ENCODE data around the gene SLC26A8.
A peak's percentile ranks its signal among the peaks of the same experiment; 100 is the strongest.
"Not testable (repeated sequence)": the region's sequence is repeated elsewhere in the genome, so short reads cannot be mapped to it uniquely, and the experiment has no call there.

Gene SLC26A8

DNA sequence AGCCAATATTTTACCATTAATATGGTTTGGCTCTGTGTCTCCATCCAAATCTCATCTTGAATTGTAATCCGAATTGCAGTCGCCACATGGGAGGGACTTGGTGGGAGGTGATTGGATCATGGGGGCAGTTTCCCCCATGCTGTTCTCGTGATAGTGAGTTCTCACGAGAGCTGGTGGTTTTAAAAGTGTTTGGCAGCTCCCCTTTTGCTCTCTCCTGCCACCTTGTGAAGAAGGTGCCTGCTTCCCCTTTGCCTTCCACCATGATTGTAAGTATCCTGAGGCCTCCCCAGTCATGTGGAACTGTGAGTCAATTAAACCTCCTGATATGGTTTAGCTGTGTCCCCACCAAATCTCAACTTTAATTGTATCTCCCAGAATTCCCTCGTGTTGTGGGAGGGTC lies 85.2 kb downstream of the SLC26A8 start:
- not testable (repeated sequence) for DNase-seq (ENCODE audit: low spot score); H3K27me3 Mint-ChIP-seq (ENCODE audit: low read depth); H3K27ac Mint-ChIP-seq; H3K36me3 Mint-ChIP-seq (ENCODE audit: low read depth); H3K9me3 Mint-ChIP-seq; H3K4me1 Mint-ChIP-seq (ENCODE audit: low read depth); H3K4me3 Mint-ChIP-seq

DNA sequence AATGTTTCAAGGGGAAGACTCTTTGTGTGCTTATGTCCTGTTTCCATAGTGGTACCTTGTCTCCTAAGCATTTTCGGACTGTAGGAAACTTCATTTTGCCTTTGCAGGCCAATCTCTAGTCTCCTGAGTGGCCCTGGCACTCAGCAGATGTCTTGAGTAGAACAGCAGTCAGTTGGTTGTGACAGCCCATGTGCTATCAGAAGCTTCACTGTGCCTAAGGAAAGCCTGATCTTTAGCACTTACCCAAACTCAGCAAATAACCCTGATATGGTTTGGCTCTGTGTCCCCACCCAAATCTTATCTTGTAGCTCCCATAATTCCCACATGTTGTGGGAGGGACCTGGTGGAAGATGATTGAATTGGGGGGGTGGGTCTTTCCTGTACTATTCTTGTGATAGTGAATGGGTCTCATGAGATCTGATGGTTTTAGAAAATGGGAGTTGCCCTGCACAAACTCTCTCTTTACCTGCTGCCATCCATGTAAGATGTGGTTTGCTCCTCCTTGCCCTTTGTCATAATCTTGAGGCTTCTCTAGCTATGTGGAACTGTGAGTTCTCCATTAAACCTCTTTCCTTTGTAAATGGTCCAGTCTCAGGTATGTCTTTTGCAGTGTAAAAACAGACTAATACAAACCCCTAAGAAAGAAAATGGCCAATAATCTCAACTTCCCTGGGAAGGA lies 87.6 kb downstream of the SLC26A8 start:
- Mint-ChIP-seq H3K9me3 (peaks cover 3% of the 10 kb centered on the region), H3K36me3 (ENCODE audit: low read depth) (no peaks in the 10 kb centered on the region), H3K27me3 (ENCODE audit: low read depth) (peaks cover 5% of the 10 kb centered on the region), H3K4me1 (ENCODE audit: low read depth) (no peaks in the 10 kb centered on the region), H3K4me3 (no peak overlapping the region), H3K27ac (no peak overlapping the region)
- DNase-seq (ENCODE audit: low spot score): no peak

DNA sequence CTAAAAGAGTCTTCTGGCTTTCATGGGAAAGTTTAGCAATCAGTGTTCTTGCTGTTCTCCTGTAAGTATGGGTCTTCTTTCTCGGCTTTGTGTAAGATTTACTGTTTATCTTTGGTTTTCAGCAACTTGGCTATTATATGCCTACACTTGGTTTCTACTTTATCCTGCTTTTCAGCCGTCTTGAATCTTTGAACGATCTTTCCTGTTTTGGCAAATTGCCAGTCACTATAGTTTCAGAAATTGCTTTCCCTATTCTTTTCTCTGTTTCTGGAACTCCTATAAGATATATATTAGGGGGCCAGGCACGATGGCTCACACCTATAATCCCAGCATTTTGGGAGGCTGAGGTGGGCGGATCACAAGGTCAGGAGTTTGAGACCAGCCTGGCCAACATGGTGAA lies 89.0 kb downstream of the SLC26A8 start:
- Mint-ChIP-seq H3K4me1 (ENCODE audit: low read depth) (no peaks in the 10 kb centered on the region), H3K36me3 (ENCODE audit: low read depth) (no peaks in the 10 kb centered on the region), H3K27me3 (ENCODE audit: low read depth) (peaks cover 5% of the 10 kb centered on the region)

DNA sequence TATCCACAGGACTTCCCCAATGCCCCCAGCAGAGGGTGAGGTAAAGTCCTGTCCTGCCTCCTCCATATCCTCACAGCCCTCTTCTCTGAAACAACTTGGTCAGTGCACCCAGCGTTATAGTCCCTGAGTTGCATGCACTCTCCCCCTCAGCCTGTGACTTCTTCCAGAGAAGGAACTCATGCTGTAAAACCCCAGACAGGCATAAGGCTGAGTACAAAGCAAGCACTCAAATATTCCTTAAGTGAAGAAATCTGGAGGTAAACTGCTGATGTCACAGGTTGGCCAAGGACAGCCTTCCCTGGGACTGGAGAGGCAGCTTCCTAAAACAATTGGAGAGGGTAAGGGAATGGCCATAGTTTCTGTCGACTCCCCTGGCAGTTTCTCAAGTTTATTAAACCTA lies 90.6 kb downstream of the SLC26A8 start:
- Mint-ChIP-seq H3K4me1 (ENCODE audit: low read depth) (no peaks in the 10 kb centered on the region), H3K36me3 (ENCODE audit: low read depth) (no peaks in the 10 kb centered on the region), H3K27me3 (ENCODE audit: low read depth) (peaks cover 5% of the 10 kb centered on the region), H3K9me3 (peaks cover 3% of the 10 kb centered on the region), H3K4me3 (no peak overlapping the region), H3K27ac (no peak overlapping the region)
- no peak for DNase-seq (ENCODE audit: low spot score)

More for the DNA sequence above, 89.0 kb downstream of the SLC26A8 start:
- Mint-ChIP-seq H3K27ac (no peak overlapping the region), H3K4me3 (no peak overlapping the region), H3K9me3 (peaks cover 3% of the 10 kb centered on the region)
- no peak for DNase-seq (ENCODE audit: low spot score)

DNA sequence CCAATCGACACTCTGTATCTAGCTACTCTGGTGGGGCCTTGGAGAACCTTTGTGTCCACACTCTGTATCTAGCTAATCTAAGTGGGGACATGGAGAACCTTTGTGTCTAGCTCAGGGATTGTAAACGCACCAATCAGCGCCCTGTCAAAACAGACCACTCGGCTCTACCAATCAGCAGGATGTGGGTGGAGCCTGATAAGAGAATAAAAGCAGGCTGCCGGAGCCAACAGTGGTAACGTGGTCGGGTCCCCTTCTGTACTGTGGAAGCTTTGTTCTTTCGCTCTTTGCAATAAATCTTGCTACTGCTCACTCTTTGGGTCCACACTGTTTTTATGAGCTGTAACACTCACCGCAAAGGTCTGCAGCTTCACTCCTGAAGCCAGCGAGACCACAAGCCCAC lies 92.6 kb downstream of the SLC26A8 start:
- not testable (repeated sequence) for H3K36me3 Mint-ChIP-seq (ENCODE audit: low read depth); H3K27me3 Mint-ChIP-seq (ENCODE audit: low read depth); H3K27ac Mint-ChIP-seq; H3K9me3 Mint-ChIP-seq; DNase-seq (ENCODE audit: low spot score); H3K4me3 Mint-ChIP-seq; H3K4me1 Mint-ChIP-seq (ENCODE audit: low read depth)

DNA sequence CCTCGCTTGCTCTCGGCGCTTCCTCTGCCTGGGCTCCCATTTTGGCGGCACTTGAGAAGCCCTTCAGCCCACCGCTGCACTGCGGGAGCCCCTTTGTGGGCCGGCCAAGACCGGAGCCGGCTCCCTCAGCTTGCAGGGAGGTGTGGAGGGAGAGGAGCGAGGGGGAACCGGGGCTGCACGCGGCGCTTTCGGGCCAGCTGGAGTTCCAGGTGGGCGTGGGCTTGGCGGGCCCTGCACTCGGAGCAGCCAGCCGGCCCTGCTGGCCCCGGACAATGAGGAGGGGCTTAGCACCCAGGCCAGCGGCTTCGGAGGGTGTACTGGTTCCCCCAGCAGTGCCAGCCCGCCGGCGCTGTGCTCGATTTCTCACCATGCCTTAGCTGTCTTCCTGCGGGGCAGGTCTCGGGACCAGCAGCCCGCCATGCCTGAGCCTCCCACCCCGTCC lies 93.3 kb downstream of the SLC26A8 start:
- peaks cover 2% of the 10 kb centered on the region for H3K27me3 Mint-ChIP-seq (ENCODE audit: low read depth)
- no peak overlapping the region for H3K4me3 Mint-ChIP-seq

DNA sequence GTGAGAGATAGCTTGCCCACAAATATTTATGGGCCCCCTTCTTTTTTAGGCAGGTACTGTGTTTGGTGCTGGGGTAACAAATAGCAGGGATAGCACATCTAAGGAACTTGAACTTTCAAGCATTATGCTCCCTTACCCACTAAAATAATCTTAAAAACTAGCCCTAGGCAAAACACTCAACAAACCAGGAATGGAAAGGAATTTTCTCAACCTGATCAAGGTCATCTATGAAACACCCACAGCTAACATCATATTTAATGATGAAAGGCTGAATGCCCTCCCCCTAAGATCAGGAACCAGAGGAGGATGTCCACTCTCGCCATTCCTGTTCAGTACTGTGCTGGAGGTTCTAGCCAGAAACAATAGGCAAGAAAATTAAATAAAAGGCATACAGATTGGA lies 94.8 kb downstream of the SLC26A8 start:
- Mint-ChIP-seq H3K27ac (no peak overlapping the region), H3K4me3 (no peak overlapping the region), H3K27me3 (ENCODE audit: low read depth) (no peaks in the 10 kb centered on the region), H3K9me3 (no peaks in the 10 kb centered on the region), H3K36me3 (ENCODE audit: low read depth) (no peaks in the 10 kb centered on the region), H3K4me1 (ENCODE audit: low read depth) (peaks cover 2% of the 10 kb centered on the region)
- DNase-seq (ENCODE audit: low spot score): no peak

More for the DNA sequence above, 93.3 kb downstream of the SLC26A8 start:
- H3K9me3 Mint-ChIP-seq: no peaks in the 10 kb centered on the region
- no peaks in the 10 kb centered on the region for H3K4me1 Mint-ChIP-seq (ENCODE audit: low read depth)
- H3K36me3 Mint-ChIP-seq (ENCODE audit: low read depth): no peaks in the 10 kb centered on the region
- no peak overlapping the region for H3K27ac Mint-ChIP-seq
- DNase-seq (ENCODE audit: low spot score): no peak

DNA sequence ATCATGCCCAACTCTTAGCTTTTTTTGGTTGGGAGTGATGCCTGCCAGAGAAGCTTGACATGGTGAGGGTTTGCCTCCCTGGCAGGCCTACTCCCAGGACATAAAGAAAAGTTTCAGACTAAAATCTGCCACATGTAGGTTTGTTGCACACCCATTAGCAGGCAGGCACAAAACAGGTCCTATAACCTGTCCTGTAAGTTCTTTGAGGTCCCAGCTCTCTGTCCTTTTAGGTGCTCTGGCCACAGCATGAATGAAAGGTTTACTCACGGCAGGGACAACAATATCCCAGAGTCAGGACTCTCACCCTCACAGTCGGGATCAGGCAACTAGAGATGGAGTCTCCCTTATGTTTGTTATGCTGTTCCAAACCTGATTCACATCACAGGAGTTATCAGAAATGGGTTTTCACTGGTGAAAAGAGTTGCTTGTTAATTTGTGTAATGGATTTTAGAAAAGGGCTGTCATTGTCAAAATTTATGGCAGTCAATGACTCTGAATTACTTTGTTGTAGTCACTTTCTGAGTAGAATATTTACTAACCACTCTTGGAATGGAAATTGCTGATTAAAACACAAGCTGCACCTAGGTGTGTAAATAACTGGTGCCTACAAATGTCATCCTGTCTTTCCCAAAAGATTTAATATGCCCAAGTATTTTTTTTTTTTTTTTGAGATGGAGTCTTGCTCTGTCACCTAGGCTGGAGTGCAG lies 97.8 kb downstream of the SLC26A8 start:
- DNase-seq (ENCODE audit: low spot score): no peak
- Mint-ChIP-seq H3K36me3 (ENCODE audit: low read depth) (no peaks in the 10 kb centered on the region), H3K4me3 (no peak overlapping the region), H3K9me3 (no peaks in the 10 kb centered on the region), H3K4me1 (ENCODE audit: low read depth) (peaks cover 15% of the 10 kb centered on the region), H3K27me3 (ENCODE audit: low read depth) (no peaks in the 10 kb centered on the region), H3K27ac (no peak overlapping the region)

DNA sequence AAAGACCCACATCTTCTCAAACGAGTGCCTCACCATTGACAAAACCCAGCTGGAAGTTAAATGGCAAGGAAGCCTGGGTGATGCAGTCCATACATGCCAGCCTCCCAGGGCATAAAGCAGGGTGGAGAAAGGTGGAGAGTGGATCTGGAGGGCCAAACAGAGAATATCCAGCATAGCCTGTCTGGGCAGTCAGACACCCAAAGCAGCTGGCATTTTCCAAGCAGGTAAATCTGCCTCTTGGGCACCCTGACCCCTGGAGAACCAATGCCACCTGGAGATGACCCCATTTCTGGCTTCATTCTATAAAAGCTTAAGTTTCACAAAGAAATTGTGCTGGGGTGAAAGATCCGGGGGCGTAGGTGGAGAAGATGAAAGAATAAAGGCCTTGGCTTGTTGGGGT lies 98.5 kb downstream of the SLC26A8 start:
- DNase-seq (ENCODE audit: low spot score): no peak
- H3K27ac Mint-ChIP-seq: no peak overlapping the region

DNA sequence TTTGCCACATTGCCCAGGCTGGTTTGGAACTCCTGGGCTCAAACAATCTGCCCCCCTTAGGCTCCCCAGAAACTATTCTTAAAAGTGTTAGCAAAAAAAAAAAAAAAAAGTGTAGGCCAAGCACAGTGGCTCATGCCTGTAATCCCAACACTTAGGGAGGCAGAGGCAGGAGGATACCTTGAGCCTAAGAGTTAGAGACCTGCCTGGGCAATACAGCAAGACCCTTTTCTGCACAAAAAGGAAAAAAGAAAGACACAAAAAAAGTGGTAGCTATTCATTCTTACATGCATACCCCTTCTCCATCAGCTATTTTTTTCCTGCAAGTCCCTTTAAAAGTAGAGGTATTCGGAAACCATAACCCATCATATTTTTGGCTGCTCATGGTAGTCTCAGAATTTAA lies 100.3 kb downstream of the SLC26A8 start:
- H3K27ac Mint-ChIP-seq: no peak overlapping the region
- H3K9me3 Mint-ChIP-seq: no peaks in the 10 kb centered on the region
- peaks cover 9% of the 10 kb centered on the region for H3K36me3 Mint-ChIP-seq (ENCODE audit: low read depth)
- H3K27me3 Mint-ChIP-seq (ENCODE audit: low read depth): no peaks in the 10 kb centered on the region
- no peak overlapping the region for H3K4me3 Mint-ChIP-seq
- no peak for DNase-seq (ENCODE audit: low spot score)
- peaks cover 21% of the 10 kb centered on the region for H3K4me1 Mint-ChIP-seq (ENCODE audit: low read depth)

More for the DNA sequence above, 98.5 kb downstream of the SLC26A8 start:
- no peak overlapping the region for H3K4me3 Mint-ChIP-seq
- H3K36me3 Mint-ChIP-seq (ENCODE audit: low read depth): no peaks in the 10 kb centered on the region
- peaks cover 17% of the 10 kb centered on the region for H3K4me1 Mint-ChIP-seq (ENCODE audit: low read depth)
- no peaks in the 10 kb centered on the region for H3K27me3 Mint-ChIP-seq (ENCODE audit: low read depth)
- no peaks in the 10 kb centered on the region for H3K9me3 Mint-ChIP-seq

DNA sequence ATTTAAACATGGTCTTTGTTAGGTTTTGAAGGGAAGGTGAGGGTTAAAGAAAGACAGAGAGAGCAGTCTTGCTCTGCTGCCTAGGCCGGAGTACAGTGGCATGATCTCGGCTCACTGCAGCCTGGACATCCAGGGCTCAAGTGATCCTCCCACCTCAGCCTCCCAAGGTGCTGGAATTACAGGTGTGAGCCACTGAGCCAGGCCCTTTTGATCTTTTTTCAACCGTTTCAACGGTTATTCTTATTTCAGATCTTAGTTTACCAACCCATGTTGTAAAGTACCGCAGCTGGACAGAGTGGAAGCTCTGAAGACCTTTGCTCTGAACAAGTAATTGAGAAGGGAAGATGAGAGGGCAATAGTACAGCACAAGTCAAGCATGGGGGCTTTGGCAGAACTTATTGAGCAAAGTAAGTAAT lies 102.3 kb downstream of the SLC26A8 start:
- no peak overlapping the region for H3K27ac Mint-ChIP-seq
- H3K4me3 Mint-ChIP-seq: peak overlapping the region; percentile 97
- H3K36me3 Mint-ChIP-seq (ENCODE audit: low read depth): peaks cover 21% of the 10 kb centered on the region
- no peaks in the 10 kb centered on the region for H3K27me3 Mint-ChIP-seq (ENCODE audit: low read depth)
- DNase-seq (ENCODE audit: low spot score): no peak
- H3K4me1 Mint-ChIP-seq (ENCODE audit: low read depth): peaks cover 37% of the 10 kb centered on the region
- H3K9me3 Mint-ChIP-seq: no peaks in the 10 kb centered on the region

DNA sequence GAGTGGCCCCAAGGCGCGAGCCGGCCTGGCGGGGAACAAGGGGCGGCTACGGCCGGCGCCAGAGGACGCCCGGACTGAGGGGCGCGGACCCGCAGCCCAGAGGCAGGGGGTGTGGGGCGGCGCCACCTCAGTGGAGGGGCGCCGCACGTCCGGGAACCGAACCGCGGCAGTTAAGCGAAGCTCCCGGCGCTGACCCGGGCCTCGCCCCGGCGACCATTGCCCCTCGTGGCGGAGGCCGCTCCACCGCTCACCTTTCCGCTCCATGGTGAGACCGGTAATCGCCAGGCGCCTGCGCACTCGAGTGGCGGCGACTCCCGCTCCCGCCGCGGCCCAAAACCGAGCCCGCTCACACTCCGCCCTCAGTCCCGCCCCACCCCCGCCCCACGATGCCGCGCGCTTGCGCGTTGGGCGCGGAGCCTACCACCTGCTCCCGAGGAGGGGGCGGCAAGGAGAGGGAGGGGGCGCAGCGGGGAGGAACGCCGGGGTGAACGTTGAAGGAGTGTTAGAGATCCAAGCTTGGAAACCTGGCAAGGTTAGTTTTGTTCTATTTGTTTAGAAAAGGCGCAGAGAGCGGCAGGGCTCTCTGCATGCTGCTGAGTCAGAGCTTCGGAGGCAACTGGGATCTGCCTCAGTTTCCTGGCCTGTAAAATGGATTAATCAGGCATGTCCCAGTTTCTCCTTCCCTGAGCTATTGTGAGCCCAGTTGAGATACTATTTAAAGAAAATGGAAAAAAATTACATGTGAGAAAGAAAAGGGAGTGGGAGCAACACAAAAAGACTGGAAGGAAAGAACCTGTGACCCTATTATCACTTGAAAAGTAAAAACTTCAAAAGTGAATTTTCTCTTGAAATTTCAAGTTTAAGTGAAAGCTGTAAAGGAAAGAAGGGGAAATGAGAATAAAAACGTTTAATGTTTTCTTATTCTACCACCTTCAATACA lies 103.4 kb downstream of the SLC26A8 start, which contains the start of gene SRPK1:
Gene SRPK1, minus strand, starts transcription at position 306 of the 940 bp plus-strand sequence. Its CDS starts 42 bp downstream, at position 264.
- Mint-ChIP-seq H3K4me3 (peak within 1 kb of the TSS; percentile 99), H3K27me3 (ENCODE audit: low read depth) (no peaks in the 10 kb centered on the region), H3K36me3 (ENCODE audit: low read depth) (peaks cover 30% of the 10 kb centered on the region), H3K27ac (peak within 1 kb of the TSS; percentile 94), H3K4me1 (ENCODE audit: low read depth) (peaks cover 40% of the 10 kb centered on the region), H3K9me3 (no peaks in the 10 kb centered on the region)
- DNase-seq (ENCODE audit: low spot score): peak; percentile 91

DNA sequence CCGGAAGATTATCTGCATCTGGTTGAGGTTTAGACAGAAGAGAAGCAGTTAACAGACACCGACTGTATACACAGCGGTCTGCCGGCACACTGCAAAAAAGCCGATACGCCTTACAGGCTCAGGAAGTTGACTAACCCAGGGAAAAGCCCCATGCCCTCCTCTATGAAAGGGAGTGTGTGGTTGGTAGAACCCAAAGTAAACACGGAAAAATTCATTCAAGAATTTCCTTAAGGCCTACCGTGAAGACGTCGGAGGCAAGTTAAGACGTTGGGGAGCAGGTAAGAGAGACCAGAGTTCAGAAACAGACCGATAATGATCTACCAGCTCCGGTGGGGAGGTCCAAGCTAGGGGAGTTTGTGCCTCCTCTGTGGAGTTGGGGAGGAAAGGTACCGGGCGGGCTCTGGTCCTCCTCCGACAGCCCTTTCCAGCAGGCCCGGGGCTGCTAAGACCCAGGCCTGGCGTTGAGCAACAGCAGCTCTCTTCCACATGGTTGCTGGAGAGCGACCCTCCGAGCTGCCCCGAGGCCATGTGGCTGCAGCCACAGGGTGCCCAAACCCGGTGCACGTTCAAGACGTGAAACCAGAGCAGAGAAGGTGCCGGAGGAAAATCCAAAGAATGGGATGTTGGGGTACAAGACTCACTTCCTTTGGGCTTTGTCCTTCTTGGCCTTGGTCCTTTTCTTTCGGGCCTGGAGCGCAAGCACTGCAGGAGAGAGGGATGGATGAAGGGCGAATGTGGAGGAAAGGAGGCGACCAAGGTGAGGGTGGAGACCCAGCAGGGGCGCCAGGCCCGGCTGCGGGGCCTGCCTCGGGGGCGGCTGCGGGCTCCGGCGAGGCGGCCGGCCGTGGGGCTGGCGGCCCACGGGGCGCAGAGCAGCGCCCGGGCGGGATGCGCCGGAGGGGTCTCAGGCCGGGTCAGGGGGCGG lies 104.4 kb downstream of the SLC26A8 start:
- peak; percentile 66 for DNase-seq (ENCODE audit: low spot score)
- Mint-ChIP-seq H3K36me3 (ENCODE audit: low read depth) (peaks cover 33% of the 10 kb centered on the region), H3K4me3 (peak overlapping the region; percentile 99), H3K4me1 (ENCODE audit: low read depth) (peaks cover 40% of the 10 kb centered on the region), H3K9me3 (no peaks in the 10 kb centered on the region), H3K27me3 (ENCODE audit: low read depth) (no peaks in the 10 kb centered on the region), H3K27ac (peak overlapping the region; percentile 94)

All from T-helper 2 cell treated with Interferon-gamma antibody and Interleukin-4, amounts not matched to agents 5 μg/mL and 100 μg/mL, for 36 hours (primary cell).